Spleen (tissue), 7 donors: ENCODE results near the gene ZNF593.

ENCODE experiments used
- POLR2AphosphoS5 ChIP-seq, 3 donors: sonication (generic); formaldehyde crosslinking; IDR thresholded peaks; one replicate each; pipeline ENCODE4 v1.5.1; 2017; ENCODE audit warnings: antibody characterized with exemption in 3 of 3
- TF ChIP-seq, protein P1 (sequence below), 11 experiments: fragments of 200-600 bp in 7 of 11; fragments of 450-650 bp in 4 of 11; sonication (generic) in 4 of 11; IDR thresholded peaks in 8 of 11; conservative IDR thresholded peaks in 3 of 11; 1 replicate in 7 of 11; 2 replicates in 4 of 11; pipeline versions ENCODE4 v1.4.0 to v1.8.0; 2016 to 2021; ENCODE audit warnings: antibody characterized with exemption in 11 of 11, inconsistent platforms in 4 of 11, mild to moderate bottlenecking in 1 of 11
- donor health status: DM: no; HTN: no; CAD: no; lungs with moderate emphysema.
- donor health status: DM: no; HTN: no; CAD: no.
- donor health status: DM: no; HTN: no; CAD: no.

- no peak for TF ChIP-seq POLR2AphosphoS5 (IDR thresholded peaks at IDR 0.05)
- TF ChIP-seq, protein P1, sequence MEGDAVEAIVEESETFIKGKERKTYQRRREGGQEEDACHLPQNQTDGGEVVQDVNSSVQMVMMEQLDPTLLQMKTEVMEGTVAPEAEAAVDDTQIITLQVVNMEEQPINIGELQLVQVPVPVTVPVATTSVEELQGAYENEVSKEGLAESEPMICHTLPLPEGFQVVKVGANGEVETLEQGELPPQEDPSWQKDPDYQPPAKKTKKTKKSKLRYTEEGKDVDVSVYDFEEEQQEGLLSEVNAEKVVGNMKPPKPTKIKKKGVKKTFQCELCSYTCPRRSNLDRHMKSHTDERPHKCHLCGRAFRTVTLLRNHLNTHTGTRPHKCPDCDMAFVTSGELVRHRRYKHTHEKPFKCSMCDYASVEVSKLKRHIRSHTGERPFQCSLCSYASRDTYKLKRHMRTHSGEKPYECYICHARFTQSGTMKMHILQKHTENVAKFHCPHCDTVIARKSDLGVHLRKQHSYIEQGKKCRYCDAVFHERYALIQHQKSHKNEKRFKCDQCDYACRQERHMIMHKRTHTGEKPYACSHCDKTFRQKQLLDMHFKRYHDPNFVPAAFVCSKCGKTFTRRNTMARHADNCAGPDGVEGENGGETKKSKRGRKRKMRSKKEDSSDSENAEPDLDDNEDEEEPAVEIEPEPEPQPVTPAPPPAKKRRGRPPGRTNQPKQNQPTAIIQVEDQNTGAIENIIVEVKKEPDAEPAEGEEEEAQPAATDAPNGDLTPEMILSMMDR (IDR thresholded peaks at IDR 0.05 in 8 of 11, conservative IDR thresholded peaks at IDR 0.05 in 3 of 11), result no peak
These were observed 18.8 kb downstream of the ZNF593 start for GRCh38 chr1:26188477-26188876.
